GM19452 (cell line): ENCODE data around the gene LYRM7.
"Not testable (repeated sequence)": the region's sequence is repeated elsewhere in the genome, so short reads cannot be mapped to it uniquely, and the experiment has no call there.

ENCODE experiments used
- ATAC-seq: cut with Tn5 transposase; IDR thresholded peaks from one replicate; pipeline ENCODE4 v1.9.1; 2021; ENCODE audit not compliant: unreplicated experiment

LYRM7 gene

GRCh38 chr5:131170540-131171275 lies at the start of gene LYRM7:
LYRM7 (plus strand) TSS chr5:131170944; CDS start chr5:131171021, 77 bp downstream.
- ATAC-seq = peak; percentile 98

GRCh38 chr5:131127244-131127643 lies 43.5 kb upstream of the LYRM7 start:
- not testable (repeated sequence) for ATAC-seq

- no peak for ATAC-seq
Observed at GRCh38 chr5:131129306-131129705, 41.4 kb upstream of the LYRM7 start.

- not testable (repeated sequence) for ATAC-seq
Observed at GRCh38 chr5:131133091-131133490, 37.7 kb upstream of the LYRM7 start.

GRCh38 chr5:131138406-131138805 lies 32.3 kb upstream of the LYRM7 start:
- ATAC-seq = not testable (repeated sequence)

GRCh38 chr5:131139321-131139720 lies 31.4 kb upstream of the LYRM7 start:
- no peak for ATAC-seq

GRCh38 chr5:131142970-131143617 lies 27.6 kb upstream of the LYRM7 start:
- ATAC-seq = no peak

- ATAC-seq = no peak
Observed at GRCh38 chr5:131147258-131147657, 23.5 kb upstream of the LYRM7 start.

- no peak for ATAC-seq
Observed at GRCh38 chr5:131148835-131149234, 21.9 kb upstream of the LYRM7 start.

- ATAC-seq = no peak
Observed at GRCh38 chr5:131150408-131150807, 20.3 kb upstream of the LYRM7 start.

- no peak for ATAC-seq
Observed at GRCh38 chr5:131151216-131151615, 19.5 kb upstream of the LYRM7 start.

- no peak for ATAC-seq
Observed at GRCh38 chr5:131156385-131156784, 14.4 kb upstream of the LYRM7 start.

- ATAC-seq = no peak
Observed at GRCh38 chr5:131156957-131157356, 13.8 kb upstream of the LYRM7 start.

- no peak for ATAC-seq
Observed at GRCh38 chr5:131160134-131160533, 10.6 kb upstream of the LYRM7 start.

- ATAC-seq = no peak
Observed at GRCh38 chr5:131163276-131164119, 7.2 kb upstream of the LYRM7 start.

- peak; percentile 71 for ATAC-seq
Observed at GRCh38 chr5:131164191-131165118, 6.3 kb upstream of the LYRM7 start.

- ATAC-seq = peak; percentile 83
Observed at GRCh38 chr5:131165119-131165727, 5.5 kb upstream of the LYRM7 start, which contains the start of gene HINT1. HINT1 (minus strand) TSS chr5:131165256; CDS start chr5:131165205, 51 bp downstream.

- ATAC-seq = no peak
Observed at GRCh38 chr5:131167615-131168014, 3.1 kb upstream of the LYRM7 start.

GRCh38 chr5:131169810-131170539 lies 769 bp upstream of the LYRM7 start:
- no peak for ATAC-seq
